GM12801 (cell line): ENCODE measurements around the gene GREB1.

Experiments used
- CTCF ChIP-seq: IDR thresholded peaks from one replicate; pipeline ENCODE4 v1.5.1; 2011; ENCODE audit warnings: control low read depth; ENCODE audit not compliant: insufficient read length; ENCODE audit errors: extremely low read depth

GREB1 gene

GRCh38 chr2:11658208-11659114, 124.6 kb downstream of the GREB1 start:
- no peak for TF ChIP-seq CTCF

GRCh38 chr2:11659115-11659475, 125.2 kb downstream of the GREB1 start:
- no peak for TF ChIP-seq CTCF

GRCh38 chr2:11659851-11660250, 126.0 kb downstream of the GREB1 start:
- no peak for TF ChIP-seq CTCF

- no peak for TF ChIP-seq CTCF
Measured at GRCh38 chr2:11661891-11662435, 128.1 kb downstream of the GREB1 start.

GRCh38 chr2:11662882-11663281, 129.0 kb downstream of the GREB1 start:
- TF ChIP-seq CTCF: no peak

- no peak for TF ChIP-seq CTCF
Measured at GRCh38 chr2:11663427-11663826, 129.6 kb downstream of the GREB1 start.

GRCh38 chr2:11665028-11665427, 131.2 kb downstream of the GREB1 start:
- no peak for TF ChIP-seq CTCF
